ENCODE results near the gene YPEL2.
"Not testable (repeated sequence)": the region's sequence is repeated elsewhere in the genome, so short reads cannot be mapped to it uniquely, and the experiment has no call there.

YPEL2 gene

DNA sequence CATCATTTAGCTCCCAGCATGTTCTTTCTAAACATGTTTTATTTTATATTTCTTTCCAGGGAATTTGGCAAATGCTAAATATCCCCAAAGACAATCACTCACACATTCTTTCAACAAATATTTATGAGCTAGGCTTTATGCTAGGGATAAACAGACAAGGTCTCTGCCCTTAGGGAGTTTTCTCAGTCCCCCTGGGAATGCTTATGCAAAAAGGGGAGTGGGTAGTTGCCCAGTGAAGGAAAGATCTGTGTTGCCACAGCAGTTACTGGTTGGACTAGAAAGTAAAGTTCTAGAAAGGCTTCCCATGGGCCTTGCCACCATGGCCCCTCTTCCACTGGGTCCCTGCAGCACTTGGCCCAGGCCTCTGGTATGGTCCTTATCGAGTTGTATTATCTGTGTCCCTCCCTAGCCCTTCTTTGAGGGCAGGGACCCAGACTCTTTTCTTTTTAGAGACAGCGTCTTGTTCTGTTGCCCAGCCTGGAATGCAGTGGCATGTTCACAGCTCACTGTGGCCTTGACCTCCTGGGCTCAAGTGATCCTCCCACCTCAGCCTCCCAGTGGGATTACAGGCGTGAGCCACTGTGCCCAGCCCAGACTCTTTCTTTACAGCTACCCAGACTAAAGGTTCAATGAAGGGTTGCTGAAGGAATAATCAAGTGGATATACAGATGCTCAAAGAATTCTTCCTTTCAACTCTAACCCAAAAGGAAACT, 78.0 kb downstream of the YPEL2 start:
- no peak for DNase-seq

DNA sequence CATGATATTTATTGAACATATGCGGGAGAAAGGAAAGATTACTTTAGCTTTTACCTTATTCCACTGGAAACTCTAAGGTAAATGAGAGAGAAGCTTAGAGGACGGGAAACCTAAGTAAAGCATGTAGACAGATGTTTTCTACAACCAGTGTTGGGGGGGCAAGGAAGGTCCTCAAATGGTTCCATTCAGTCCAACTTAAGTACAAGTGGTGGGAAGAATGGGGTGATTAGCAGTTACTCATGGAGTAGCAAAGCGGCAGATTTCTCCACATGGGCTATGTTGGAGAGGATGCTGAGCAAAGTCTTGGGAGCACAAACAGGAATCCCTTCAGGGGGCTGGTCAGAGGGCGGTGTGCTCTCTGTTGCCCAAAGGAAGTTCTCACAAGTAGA, 78.6 kb downstream of the YPEL2 start:
- DNase-seq = no peak

GRCh38 chr17:59412431-59412830, 81.0 kb downstream of the YPEL2 start:
- DNase-seq = not testable (repeated sequence)

DNA sequence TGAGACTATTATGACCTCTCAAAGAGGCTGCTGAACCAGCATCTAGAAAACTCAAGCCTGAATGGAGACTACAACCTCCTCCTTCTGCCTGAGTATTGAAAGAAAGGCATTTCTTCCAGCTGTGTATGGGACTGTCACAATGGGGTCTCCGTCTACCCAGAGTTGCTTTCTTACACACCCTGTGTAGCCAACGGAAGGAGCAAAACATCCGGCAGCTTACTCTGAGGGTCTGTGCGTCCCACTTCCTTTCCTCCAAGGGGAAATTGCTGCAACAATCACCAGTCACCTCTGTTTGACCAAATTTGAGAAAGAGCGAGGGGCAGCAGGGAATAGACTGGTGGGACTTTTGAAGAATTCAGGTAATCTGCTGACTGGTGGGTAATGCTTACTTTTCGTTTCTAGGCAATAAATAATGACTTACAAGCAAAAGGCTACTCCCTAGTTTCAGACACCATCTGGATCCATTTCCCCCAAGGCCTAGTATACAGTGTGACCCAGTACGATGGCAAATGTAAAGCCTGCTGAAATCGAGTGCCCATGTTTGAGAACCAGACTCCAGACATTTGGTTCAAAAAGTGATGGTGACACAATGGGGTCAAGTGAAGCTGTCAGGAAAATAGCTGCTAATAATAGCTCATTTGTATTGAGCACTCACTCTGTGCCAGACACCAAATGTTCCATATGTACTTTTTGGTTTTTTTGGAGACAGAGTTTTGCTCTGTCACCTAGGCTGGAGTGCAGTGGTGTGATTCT, 81.7 kb downstream of the YPEL2 start:
- no peak for DNase-seq

DNA sequence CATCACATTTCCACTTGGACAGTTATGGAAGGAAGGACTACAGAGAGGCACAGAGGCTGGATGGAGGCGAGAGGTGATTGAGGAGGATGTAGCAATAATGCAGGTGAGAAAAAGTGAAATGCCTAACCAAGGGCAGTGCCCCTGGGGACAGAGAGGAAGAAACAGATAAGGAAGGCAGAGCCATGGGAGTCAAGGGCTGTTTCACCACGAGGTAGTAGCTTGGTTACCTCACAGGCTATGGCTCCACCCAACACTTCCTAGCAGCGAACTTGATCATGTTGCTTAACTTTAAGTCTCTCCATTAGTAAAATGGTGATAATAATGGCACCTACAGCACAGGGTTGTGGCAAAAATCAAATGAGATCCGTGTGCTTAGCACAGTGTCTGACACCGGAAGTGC, 83.9 kb downstream of the YPEL2 start:
- no peak for DNase-seq

DNA sequence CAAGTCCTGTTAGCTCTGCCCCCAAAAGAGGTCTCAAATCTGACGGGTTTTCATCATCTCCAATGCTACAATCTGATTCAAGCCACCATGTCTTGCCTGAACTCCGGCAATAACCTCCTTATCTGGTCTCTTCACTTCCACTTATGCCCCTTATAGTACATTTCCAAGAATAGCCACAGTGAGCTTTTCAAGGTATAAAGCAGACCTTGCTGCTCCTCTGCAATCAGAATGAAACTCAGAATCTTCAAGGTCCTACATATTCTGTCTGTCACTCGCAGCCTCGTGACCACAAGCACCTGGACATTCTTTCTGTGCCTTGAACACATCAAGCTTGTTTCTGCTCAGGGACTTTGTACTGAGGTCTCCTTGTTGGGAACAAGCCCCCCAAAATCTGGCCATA, 84.7 kb downstream of the YPEL2 start:
- no peak for DNase-seq

GRCh38 chr17:59417452-59417851, 86.0 kb downstream of the YPEL2 start:
- DNase-seq = no peak

GRCh38 chr17:59418732-59419166, 87.3 kb downstream of the YPEL2 start:
- DNase-seq = no peak

GRCh38 chr17:59420901-59421300, 89.4 kb downstream of the YPEL2 start:
- DNase-seq = no peak

- no peak for DNase-seq
These were observed 90.3 kb downstream of the YPEL2 start for GRCh38 chr17:59421722-59422121.

- DNase-seq = no peak
These were observed 91.8 kb downstream of the YPEL2 start for GRCh38 chr17:59423137-59423724.

DNA sequence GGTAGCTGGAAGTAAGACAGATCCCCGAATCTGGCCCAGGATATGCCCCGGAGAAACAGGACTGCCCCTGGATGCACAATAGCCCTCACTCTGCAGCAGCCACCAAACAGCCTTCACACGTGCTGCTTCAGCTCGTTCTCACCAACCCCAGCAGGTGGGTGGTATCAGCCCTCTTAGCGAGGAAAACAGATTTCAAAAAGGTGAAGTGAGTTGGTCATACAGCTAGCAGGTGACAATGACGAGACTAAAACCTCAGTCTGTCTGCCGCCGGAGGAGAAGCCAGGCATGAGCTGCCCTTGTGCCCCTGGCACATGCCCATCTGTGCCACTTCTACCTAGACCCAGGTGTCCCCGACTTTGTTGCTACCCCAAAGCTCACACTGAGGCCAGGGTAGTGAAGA, 92.4 kb downstream of the YPEL2 start:
- no peak for DNase-seq

DNA sequence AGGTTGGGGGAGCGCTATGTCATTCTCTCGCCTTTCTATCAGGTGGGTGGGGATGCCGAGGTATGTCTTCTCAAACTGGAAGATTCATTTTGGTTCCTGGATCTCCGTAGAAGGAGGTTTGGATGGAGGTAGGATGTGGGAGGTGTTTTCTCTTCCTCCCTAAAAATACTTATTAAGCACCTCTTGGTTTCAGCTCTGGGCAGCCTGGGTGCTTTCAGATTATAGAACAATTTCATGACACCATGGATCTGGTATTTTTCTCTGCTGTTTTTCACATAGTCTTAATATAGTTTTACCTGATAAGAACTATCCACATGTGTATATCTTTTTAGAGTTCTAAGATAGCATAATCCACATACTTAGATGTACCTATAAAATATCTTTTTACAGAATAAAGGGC, 92.9 kb downstream of the YPEL2 start:
- DNase-seq = no peak

- DNase-seq = no peak
These were observed 93.9 kb downstream of the YPEL2 start for GRCh38 chr17:59425085-59425931.

DNA sequence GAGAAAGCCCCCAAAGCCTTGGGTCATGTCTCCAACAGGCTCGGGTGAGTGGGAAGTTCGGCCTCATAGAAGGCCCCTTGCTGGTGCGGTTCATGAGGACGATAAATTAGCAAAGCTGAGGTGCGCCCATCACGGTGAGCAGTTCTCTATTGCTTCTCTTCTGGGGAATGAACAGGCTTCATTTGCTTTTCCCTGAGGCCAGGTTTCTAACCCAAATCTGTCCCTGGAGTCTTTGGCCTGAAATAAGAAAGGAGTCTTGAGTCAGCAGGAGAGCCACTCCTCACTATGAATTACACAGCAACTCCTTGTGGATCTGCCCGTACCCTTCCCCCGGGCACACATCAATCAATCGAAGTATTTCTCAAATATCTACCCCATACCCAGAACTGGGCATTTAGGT, 94.6 kb downstream of the YPEL2 start:
- no peak for DNase-seq

DNA sequence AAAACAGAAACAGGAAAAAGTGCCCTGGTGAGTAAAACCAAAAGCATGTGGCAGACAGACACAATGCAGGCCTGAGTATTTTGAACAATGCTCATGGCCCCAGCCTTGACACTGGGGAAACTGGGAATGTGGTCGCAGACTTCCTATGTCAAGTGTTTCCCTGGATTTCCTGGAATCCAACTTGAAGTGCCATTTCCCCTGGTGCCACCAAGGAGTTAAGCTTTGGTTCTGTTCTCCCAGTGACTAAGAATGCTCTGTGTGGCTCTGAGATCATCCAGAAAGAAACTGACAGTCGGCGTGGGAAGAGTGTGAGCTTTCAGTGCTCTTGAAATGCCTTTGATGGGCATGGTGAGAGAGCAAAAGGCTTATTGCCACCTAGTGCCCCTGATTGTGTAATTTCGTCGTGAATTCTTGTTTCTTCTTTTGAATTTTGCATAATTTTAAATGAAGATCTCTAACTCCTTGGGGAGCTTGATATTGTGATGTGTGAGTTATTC, 96.0 kb downstream of the YPEL2 start:
- DNase-seq = no peak

- no peak for DNase-seq
These were observed 96.5 kb downstream of the YPEL2 start for GRCh38 chr17:59427996-59428395.

GRCh38 chr17:59428916-59429485, 97.5 kb downstream of the YPEL2 start:
- DNase-seq = no peak

GRCh38 chr17:59431601-59432000, 100.1 kb downstream of the YPEL2 start:
- DNase-seq = no peak

DNA sequence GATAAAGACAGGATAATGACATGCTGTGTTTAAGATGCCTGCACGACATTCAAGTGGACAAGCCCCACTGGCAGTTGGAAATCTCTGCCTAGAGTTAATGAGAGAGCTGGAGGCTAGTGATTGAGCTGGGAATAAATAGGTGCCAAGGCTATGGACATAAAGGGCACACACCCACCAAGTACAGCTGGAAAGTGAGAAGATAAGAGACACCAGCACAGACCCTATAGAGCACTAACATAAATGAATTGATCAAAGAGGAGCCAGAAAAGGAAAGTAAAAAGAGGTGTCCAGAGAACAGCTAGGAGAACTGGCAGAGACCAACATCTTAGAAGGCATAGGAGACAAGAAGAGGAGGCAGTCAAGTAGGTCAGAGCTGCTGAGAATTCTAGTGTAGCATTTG, 101.2 kb downstream of the YPEL2 start:
- DNase-seq = no peak

DNA sequence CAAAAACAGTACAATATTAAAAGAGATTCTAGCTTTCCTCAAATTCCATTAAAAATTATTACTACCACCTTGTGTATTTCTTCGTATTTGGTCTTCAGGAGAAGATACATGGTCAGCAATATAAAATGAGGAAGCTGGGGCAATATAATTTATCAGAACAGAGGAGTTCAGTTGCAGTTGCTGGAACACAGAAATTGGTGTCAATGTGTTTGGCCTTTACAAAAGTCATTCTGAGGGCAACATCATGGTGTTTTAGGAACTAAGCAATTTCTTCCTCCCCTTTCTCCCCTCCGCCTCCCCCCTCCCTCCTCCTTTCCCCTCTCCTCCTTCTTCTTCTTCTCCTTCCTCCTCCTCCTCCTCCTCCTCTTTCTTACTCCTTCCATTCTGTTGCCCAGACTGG, 102.1 kb downstream of the YPEL2 start:
- no peak for DNase-seq

- no peak for DNase-seq
These were observed 103.0 kb downstream of the YPEL2 start for GRCh38 chr17:59434429-59434828.

DNA sequence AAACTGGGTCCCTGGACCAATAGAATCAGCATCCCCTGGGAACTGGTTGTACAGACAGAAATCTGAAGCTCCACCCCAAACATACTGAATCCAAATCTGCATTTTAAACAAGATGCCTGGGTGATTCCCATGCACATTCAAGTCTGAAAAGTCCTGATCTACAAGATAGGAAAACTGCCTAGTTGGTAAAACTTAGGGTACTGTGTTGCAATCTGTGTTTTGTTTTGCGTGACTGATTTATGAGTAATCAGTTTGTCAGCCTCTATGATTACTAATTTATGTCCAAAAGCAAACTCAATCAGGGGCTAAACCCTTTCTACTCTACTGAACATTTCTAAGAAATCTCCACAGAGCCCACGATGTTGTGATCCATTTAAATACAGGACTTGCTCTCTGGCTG, 103.8 kb downstream of the YPEL2 start:
- no peak for DNase-seq

Measured in central memory CD4-positive, alpha-beta T cell (primary cell).